GM21526 (cell line): Measurements from ENCODE around the gene PLA2G4A.

Source experiments
- ATAC-seq: cut with Tn5 transposase; IDR thresholded peaks from one replicate; pipeline ENCODE4 v1.9.1; 2021; ENCODE audit warnings: moderate library complexity; ENCODE audit not compliant: unreplicated experiment, low FRiP score

The PLA2G4A gene

DNA sequence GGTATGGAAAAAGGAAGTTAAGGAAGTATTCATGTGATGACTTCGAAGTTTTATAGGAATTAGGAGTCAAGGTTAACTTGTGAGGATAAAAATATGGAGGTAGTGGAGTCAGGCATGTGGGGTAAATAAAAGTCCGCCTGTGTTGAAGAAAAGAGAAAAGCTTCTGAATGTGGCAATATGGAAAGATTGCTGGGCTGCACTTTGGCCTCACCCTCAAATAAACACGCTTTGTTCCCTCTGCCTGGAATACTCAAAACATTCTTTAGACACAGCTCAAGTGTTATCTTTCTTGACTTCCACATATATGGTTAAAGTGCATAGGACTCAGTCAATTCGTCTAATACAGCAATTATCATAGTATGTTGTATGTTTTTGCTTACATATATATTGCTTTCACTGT is 137.7 kb downstream of the PLA2G4A start:
- no peak for ATAC-seq

DNA sequence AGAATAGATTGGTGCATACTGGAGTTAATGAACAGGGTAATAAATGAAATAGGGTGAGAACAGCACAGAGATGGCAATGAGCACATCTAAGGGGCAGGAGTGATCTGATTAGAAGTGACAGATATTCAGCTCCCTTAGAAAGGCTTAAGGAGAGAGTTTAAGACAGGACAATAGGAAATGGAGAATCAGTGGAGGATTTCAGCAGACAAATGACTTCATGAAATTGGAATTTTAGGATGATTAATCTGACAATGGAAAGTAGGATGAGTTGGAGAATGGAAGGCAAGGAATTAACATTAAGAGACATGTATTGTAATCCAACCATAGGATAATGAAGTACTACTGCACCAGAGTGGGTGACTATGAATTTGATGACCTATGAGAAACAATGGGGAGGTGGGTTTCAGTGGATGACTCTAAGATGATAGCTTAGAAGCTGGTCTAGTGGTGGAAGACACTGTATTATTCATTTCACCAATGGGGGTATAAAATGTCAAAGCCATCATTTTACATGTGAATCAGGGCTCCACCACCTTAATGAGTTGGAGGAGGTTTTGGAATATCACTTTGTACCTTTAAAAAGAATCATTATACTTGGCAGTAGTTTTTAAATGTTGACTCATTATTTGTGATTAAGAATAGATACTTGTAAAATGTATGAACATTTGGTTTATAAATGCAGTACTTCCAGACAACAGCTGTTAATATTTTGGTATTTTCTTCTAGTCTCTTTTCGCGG is 139.1 kb downstream of the PLA2G4A start:
- ATAC-seq = no peak

DNA sequence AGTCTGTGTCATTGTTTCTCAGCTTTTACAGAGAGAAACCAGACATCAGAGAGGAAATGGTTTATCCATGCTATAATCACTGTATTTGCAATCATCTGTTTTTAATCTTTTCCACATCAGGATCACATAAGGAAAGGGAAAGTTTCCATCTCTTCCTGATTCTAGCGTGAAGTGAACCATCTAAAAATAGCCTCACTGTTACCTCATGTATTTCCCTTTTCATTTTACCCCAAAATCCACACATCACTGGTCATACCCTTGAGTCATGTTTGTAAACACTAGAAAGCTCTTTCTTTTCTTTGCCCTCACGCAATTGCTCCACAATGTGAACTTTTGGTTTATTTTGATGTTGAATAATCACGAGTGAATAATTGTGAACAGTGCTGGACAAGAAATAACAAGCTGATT is 146.0 kb downstream of the PLA2G4A start:
- no peak for ATAC-seq

DNA sequence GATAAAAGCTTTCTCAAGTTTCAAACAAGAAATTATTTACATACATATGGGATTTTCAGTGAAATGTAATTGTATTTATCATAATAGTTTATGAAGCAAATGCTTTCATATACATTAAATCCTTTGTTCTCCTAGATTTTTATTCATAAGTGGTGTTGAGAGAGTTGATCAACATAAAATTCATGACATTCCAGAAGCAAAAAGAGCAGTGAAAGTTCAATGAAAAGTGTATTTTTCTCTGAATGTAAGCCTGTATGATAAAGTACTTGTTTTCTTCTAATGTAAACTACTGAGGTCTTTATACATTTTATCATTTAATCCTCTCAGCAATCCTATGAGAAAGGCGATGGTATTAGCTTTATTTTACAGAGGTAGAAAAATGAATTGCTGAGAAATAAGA is 146.5 kb downstream of the PLA2G4A start:
- no peak for ATAC-seq

DNA sequence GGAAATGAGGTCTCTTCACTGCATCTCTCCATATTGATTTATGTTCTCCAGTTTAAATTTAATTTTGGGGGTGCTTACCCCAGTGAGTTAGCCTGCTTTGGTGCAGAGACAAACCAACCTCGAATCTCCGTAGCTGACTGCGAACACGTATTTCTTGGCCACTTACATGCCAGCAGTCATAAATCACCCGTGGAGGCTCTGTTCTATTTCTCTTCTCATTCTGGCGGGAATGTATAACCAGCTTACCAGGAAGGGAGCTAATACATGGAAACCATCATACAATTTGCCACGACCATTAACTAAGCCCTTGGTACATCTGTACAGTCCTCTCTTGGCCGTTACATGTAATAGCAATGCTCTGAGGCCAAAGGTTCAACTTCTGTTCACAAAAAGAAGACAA is 148.0 kb downstream of the PLA2G4A start:
- ATAC-seq = no peak

DNA sequence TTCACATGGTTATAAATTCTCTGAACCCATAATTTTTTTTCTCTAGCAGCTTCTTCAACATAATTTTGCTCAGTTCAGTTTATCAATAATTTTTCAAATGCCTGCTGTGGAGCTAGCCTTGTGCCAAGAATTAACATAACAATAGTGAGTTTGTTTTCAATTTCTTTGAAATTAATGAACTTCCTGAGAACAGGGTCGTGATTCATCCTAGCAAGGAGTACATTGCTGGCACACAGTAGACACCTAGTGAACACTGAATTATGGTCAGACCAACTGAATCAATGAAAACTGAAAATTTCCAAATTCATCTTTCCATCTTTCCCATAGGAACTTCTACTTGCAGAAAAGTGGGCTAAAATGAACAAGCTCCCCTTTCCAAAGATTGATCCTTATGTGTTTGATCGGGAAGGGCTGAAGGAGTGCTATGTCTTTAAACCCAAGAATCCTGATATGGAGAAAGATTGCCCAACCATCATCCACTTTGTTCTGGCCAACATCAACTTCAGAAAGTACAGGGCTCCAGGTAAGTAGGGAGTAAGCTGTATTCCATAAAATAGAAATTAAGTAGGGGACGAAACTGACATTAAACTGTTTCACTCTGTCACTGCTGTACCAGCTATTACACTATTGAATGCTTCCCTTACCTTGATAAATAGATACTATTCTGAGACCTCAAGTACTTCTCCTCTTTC is 148.7 kb downstream of the PLA2G4A start:
- ATAC-seq = no peak

DNA sequence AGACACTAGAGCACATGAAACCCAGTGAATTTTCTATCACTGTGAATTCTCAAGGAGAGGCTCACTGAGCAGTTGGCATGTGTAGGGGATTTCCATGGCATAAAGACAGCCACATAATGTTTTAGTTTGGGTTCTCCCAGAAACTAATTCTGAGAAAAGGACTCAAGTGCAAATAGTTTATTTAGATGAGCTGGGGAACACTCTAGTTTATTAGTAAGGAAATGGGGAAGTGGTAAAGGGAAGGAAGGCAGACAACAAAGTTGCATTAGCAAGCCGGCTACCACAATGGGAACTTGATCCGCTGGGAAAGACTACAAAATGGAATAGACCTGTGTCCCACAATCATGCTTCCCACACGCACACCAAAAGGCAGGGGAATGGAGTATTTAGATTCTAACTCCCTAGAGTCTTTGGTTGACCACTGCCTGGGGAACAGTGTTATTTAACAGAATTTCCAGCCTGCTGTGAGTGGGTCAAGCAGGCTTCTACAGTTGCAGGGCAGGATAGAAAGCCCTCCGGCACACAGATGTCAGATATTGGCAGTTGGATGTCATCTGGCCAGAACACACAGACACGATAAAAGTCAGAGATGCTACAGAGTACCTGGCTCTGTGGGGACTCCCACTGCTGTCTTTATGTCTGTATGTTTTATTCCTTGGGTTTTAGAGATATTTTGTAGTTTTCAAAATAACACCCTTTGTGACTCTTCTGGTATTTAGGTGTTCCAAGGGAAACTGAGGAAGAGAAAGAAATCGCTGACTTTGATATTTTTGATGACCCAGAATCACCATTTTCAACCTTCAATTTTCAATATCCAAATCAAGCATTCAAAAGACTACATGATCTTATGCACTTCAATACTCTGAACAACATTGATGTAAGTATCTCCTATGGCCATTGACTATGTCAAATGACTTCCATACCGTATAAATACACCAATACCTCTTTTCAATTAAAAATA is 150.1 kb downstream of the PLA2G4A start:
- ATAC-seq = no peak

DNA sequence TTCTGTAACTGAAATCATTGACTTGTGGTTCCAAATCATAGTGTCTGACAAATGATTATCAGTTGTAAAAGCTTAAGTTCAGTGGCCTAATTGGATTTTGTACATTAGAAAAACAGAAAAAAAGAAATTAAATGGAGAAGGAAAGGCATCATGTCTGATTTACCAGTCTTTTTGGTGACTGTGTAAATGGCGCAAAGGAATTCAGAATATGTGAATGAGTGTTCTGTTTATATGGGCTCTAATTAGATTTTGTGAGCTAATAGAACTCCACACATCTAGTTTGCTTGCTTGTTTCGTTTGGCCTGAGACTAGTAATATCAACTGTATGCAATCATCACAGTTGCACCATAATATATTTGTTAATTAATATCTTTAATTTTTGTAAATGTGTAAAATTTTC is 151.7 kb downstream of the PLA2G4A start:
- no peak for ATAC-seq

DNA sequence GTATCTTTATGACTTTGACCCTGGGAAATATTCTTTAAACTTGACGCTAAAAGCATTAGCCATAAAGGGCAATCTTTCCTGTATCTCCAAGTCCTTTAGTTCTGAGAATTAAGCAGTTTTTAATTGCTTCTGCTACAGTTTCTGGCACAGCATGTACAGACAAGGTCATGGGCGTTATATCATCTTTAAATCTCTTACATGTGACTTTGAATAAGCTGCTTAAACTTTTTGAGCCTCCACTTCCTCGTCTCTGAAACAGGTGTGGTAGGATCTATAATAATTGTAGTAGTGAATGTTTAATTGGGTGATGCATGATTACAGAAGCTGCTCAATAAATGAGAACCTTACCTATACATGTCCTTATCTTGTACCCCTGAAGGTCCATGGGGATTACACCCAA is 153.4 kb downstream of the PLA2G4A start:
- ATAC-seq = no peak

DNA sequence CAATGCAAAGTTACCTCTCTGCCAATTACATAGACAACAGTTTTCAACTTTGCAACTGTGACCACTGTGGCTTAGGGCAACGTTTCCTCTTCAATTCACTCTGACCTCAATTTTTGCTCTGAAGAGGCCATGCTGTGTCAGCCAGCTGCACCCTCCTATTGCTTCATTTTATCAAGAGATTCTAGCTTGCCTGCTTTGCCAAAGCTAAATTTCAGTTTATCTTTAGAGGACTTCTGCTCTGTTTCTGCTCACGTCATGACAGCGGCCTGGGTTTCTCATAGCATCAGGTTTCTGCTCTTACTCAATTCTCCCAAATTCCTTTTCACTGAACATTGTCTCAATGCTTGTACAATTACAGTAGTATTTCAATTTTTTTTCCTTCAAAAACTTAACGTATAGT is 154.6 kb downstream of the PLA2G4A start:
- no peak for ATAC-seq

DNA sequence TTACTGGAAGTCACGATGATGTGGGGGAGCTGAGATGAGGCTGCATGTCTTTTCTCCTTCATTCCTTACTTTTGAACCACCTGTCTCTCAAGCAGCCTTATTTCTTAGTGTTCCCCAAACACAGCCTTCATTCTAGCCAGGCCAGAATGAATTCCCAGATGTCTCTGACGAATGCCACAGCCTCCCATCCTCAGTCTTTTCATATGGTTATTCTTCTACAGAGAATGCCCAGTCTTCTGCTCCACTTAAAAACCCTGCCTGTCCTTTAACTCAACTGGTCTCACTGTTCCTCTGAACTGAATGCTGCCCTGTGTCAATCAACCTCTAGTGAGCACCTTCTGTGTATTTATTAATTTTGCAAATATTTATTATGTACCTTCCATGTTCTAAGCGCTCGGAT is 156.2 kb downstream of the PLA2G4A start:
- ATAC-seq = no peak

DNA sequence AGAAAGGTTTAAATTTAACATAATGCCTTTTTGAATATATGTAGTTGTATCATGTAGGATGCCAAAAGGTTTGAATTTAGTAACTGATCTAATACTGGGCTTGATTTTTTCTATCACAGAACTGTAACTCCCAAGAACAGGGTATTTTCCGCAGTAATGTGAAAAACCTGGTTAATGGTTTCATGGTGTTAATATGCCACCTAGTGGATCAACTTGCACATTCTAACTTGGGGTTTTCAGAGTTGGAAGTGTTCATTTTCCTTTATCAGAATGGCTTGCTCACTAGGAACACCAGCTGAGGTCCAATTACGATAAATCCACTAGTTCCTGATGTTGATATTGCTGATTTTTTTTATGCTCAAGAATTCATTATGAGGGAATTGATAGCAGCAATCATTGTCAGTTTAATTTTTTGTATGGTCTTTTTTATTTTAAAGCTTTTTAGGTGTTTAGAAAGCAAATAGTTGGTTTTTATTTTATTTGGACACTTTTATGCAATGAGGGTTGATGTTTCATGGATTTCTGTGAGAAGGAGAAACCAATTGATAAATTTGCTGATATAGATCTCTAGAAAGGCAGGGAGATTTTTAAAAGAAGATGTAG is 157.2 kb downstream of the PLA2G4A start:
- ATAC-seq = peak; percentile 81

DNA sequence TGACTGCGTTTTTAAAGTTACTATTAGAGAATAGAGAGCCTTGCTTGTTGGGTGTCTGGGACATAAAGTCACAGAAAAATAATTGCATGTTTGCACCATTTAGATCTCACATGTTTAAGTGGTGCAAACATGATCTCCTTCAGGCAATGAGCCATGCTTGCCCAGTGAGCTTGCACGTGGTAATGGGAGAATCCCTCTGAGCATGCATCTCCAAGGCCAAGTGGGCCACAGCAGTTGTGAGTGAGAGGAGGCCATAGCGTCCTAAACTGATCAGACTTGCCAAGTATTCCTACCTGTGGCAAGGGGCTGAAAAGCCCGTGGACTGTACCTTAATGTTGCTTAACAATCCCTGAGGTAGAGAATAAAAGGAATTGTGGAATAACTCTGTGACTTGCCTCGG is 158.3 kb downstream of the PLA2G4A start:
- ATAC-seq = no peak

DNA sequence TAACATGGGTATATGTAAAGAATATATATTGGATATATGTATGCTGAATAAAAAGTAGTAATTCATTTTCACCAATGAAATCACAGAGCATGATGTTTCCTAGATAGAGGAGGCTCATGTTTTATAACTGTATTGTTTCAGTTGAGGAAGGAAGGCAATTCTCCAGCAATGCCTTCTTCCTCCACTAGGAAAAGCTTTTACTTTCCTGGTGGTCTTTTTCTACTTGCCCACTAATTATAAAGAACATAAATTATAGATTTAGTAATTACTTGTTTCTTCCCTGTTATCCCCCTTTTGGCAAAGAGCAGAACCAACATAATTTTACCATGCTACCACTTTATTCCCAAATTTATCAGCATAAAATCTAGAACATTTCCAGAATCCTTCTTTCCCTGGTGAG is 159.0 kb downstream of the PLA2G4A start:
- no peak for ATAC-seq

DNA sequence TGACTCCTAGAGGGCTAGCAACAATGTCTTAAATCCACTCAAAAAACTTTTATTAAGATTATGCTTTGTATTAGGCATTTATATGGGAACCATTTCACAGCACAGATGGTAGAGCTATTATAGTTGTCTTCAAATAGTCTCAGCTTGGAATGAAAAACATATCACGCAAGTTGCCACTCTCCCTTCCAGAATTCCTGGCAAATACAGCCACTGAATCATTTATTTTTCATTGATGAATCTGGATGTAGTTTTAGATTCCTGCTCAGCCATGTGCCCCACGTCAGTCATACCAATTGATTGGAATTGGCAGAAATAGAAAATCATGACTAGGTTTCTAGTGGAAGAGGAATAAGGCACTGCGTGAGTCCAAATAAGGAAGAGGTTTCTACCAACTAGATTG is 165.2 kb downstream of the PLA2G4A start:
- no peak for ATAC-seq

DNA sequence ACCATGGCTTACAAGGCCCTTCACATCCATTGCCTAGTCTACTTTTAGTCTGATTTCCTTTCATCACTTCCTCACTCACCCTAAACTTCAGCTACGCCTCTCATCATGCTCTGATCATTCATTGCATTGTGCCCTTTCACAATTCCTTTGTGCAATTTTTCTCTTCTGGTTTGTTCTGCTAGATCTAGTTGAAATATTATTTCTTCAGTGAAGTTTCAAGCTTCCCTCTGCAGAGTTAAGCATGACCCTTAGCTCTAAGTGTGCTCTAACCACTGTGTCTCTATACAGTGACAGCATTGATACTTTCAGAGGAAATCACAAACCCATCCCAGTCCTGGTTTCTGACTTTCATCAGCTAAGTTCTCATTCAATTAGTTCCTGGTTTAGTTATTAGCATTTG is 166.1 kb downstream of the PLA2G4A start:
- ATAC-seq = peak; percentile 55

DNA sequence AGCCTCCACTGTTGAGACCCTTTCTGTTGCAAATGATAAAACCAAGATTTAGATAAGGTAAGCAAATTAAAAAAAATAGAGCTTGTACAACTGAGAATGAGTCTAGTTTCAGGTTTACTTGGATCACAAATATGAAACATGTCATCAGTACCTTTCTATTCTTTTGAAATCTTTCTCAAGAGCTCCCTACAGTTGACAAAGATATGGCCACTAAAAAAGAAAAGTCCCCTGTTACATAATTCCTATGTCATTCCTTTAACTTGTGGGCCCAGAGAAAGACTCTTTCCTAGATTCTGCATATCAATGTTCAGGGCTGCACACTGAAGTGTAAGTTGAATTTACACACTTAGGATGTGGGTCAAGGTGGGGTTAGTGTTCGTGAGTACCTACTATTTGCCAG is 168.1 kb downstream of the PLA2G4A start:
- no peak for ATAC-seq

DNA sequence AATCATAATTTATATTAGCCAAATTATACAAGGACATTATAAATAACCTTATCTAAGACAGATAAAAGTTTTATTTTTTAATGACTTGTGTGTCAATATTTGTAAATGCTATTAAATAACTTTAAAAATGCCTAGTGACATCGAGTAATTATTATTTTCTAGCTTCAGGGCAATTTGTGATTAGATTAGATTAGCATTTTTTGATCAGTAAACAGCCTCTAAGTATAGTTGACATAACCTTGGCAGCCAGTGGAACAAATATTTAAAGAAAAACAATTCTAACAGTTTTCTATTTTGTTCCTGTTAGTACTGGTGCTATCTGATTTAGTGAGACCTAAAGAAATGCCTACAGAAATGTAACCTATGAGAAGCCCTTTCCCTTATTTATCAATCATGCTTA is 169.1 kb downstream of the PLA2G4A start:
- no peak for ATAC-seq

DNA sequence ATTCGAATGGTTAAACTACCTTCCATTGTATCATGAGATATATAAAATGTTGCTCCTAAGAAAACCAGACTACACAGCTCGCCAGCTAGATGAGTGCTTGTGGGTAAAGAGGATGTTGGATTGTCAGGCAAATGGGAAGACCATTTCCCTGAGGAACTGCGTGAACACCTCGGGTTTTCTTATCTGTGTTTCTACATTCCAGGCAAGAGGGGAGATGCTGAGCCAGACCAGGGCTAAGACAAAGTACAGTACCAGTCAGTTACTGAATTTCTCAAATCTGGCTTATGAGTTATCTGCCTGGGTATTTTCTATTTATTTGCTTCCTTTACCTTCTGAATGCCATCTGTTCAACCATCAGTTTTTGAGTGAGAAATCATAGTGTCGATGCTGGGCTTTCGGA is 170.8 kb downstream of the PLA2G4A start:
- ATAC-seq = no peak

DNA sequence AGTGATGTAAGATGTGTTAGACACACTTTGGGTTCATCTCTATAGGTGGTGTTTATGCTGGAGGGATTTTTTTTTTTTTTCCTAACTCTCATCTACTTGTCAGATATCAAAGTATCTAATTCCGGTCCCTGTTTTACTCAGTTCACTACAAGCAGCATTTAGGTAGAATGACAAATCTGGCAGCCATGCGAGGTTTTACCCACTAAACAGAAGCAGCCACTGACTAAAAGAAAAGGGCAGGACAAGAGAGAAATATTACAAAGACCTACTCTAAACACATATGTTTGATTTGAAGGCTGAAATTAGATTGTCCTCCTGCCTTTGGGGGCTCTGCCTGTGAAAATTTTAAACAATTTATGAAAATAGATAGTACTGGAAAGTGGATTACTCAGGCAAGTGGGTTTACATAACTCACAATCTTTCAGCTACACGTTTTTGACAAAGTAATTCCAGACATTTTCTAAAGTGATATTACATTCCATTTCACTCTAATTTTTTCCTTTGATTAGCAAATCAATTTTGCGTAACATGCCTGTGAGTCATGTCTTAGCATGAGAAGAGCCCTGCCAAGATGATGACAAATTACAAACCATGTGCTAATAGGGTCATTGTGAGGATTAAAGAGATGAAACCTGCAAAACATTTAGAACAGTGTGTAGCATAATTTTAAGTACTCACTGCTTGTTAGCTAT is 172.6 kb downstream of the PLA2G4A start:
- ATAC-seq = no peak
